Progenitor cell of endocrine pancreas (in vitro differentiated cells): ENCODE results near the gene PTCD2. TPM values are rescaled to one million over a fixed set of nuclear protein-coding genes. Genes with fewer than 3 reads are reported as not detected.

Experiments
- DNase-seq: peaks from one replicate; pipeline ENCODE4 v3.0.0; 2021; ENCODE audit warnings: low spot score; ENCODE audit not compliant: unreplicated experiment
- H3K27ac Mint-ChIP-seq: 2 replicates; pipeline ENCODE4 v1.8.0; 2021; ENCODE audit warnings: mild to moderate bottlenecking, moderate library complexity, mixed read lengths
- H3K27me3 Mint-ChIP-seq: 2 replicates; pipeline ENCODE4 v1.8.0; 2021; ENCODE audit warnings: mixed read lengths
- H3K36me3 Mint-ChIP-seq: 2 replicates; pipeline ENCODE4 v1.8.0; 2022; ENCODE audit warnings: mixed read lengths; ENCODE audit not compliant: insufficient read depth
- H3K4me1 Mint-ChIP-seq: 2 replicates; pipeline ENCODE4 v1.8.0; 2021; ENCODE audit warnings: low read depth, mixed read lengths
- H3K4me3 Mint-ChIP-seq: 2 replicates; pipeline ENCODE4 v1.8.0; 2021; ENCODE audit warnings: low read depth, mild to moderate bottlenecking, moderate library complexity, mixed read lengths
- H3K9me3 Mint-ChIP-seq: 2 replicates; pipeline ENCODE4 v1.8.0; 2021; ENCODE audit warnings: low read depth, mixed read lengths
- CTCF ChIP-seq: fragments of 200-600 bp; sonication (generic); IDR thresholded peaks from one replicate; pipeline ENCODE4 v1.5.0; 2021; ENCODE audit warnings: antibody characterized with exemption, mild to moderate bottlenecking; ENCODE audit not compliant: unreplicated experiment
- total RNA-seq: library from RNA; stranded (reverse); gene quantifications from 2 replicates; pipeline ENCODE4 v1.2.1, GENCODE V29; 2021

The PTCD2 gene
- total RNA-seq, 1 donor from 2014 or later: 13.5 TPM

- Mint-ChIP-seq H3K9me3 (no peaks in the 10 kb centered on the region), H3K4me1 (no peaks in the 10 kb centered on the region), H3K36me3 (peaks cover 3% of the 10 kb centered on the region), H3K4me3 (no peak overlapping the region), H3K27me3 (no peaks in the 10 kb centered on the region), H3K27ac (no peak overlapping the region)
- TF ChIP-seq CTCF: no peak
- DNase-seq: no peak
Observed at GRCh38 chr5:72284559-72285423, 35.4 kb upstream of the PTCD2 start.

GRCh38 chr5:72285424-72285821, 34.8 kb upstream of the PTCD2 start:
- peaks cover 3% of the 10 kb centered on the region for H3K36me3 Mint-ChIP-seq

GRCh38 chr5:72286798-72287197, 33.4 kb upstream of the PTCD2 start:
- H3K9me3 Mint-ChIP-seq: no peaks in the 10 kb centered on the region
- DNase-seq: no peak
- peaks cover 3% of the 10 kb centered on the region for H3K36me3 Mint-ChIP-seq
- H3K4me3 Mint-ChIP-seq: no peak overlapping the region
- no peaks in the 10 kb centered on the region for H3K27me3 Mint-ChIP-seq
- no peak overlapping the region for H3K27ac Mint-ChIP-seq
- no peaks in the 10 kb centered on the region for H3K4me1 Mint-ChIP-seq
- TF ChIP-seq CTCF: no peak

More at GRCh38 chr5:72285424-72285821, 34.8 kb upstream of the PTCD2 start:
- H3K9me3 Mint-ChIP-seq: no peaks in the 10 kb centered on the region
- no peak overlapping the region for H3K4me3 Mint-ChIP-seq
- DNase-seq: no peak
- H3K27me3 Mint-ChIP-seq: no peaks in the 10 kb centered on the region
- no peak overlapping the region for H3K27ac Mint-ChIP-seq
- no peaks in the 10 kb centered on the region for H3K4me1 Mint-ChIP-seq
- TF ChIP-seq CTCF: no peak

GRCh38 chr5:72288924-72289323, 31.2 kb upstream of the PTCD2 start:
- no peak overlapping the region for H3K27ac Mint-ChIP-seq
- H3K4me1 Mint-ChIP-seq: no peaks in the 10 kb centered on the region
- no peaks in the 10 kb centered on the region for H3K27me3 Mint-ChIP-seq
- no peaks in the 10 kb centered on the region for H3K9me3 Mint-ChIP-seq
- no peak overlapping the region for H3K4me3 Mint-ChIP-seq
- no peak for TF ChIP-seq CTCF
- peaks cover 2% of the 10 kb centered on the region for H3K36me3 Mint-ChIP-seq
- DNase-seq: no peak

GRCh38 chr5:72290356-72291133, 29.6 kb upstream of the PTCD2 start:
- no peak for TF ChIP-seq CTCF

More at GRCh38 chr5:72290356-72291133, 29.6 kb upstream of the PTCD2 start:
- no peaks in the 10 kb centered on the region for H3K27me3 Mint-ChIP-seq
- no peak overlapping the region for H3K27ac Mint-ChIP-seq
- no peaks in the 10 kb centered on the region for H3K9me3 Mint-ChIP-seq
- H3K36me3 Mint-ChIP-seq: peaks cover 5% of the 10 kb centered on the region
- H3K4me1 Mint-ChIP-seq: no peaks in the 10 kb centered on the region
- H3K4me3 Mint-ChIP-seq: no peak overlapping the region
- no peak for DNase-seq
